Activated naive CD8-positive, alpha-beta T cell treated with anti-CD3 and anti-CD28 coated beads for 36 hours (primary cell): ENCODE data around the gene TTC23. TPM values are rescaled to one million over a fixed set of nuclear protein-coding genes. Genes with fewer than 3 reads are reported as not detected.

Experiments used
- DNase-seq: peaks from one replicate; pipeline ENCODE4 v3.0.0; 2021
- H3K27ac Mint-ChIP-seq: one replicate; pipeline ENCODE4 v1.8.0; 2022; ENCODE audit warnings: mild to moderate bottlenecking, moderate library complexity, mixed read lengths
- H3K27me3 Mint-ChIP-seq: one replicate; pipeline ENCODE4 v1.8.0; 2022; ENCODE audit warnings: mild to moderate bottlenecking, mixed read lengths
- H3K36me3 Mint-ChIP-seq: one replicate; pipeline ENCODE4 v1.8.0; 2021; ENCODE audit warnings: mild to moderate bottlenecking, mixed read lengths
- H3K4me1 Mint-ChIP-seq: one replicate; pipeline ENCODE4 v1.8.0; 2021; ENCODE audit warnings: mixed read lengths
- H3K4me3 Mint-ChIP-seq: one replicate; pipeline ENCODE4 v1.8.0; 2022; ENCODE audit warnings: mild to moderate bottlenecking, moderate library complexity, mixed read lengths
- H3K9me3 Mint-ChIP-seq: one replicate; pipeline ENCODE4 v1.8.0; 2022; ENCODE audit warnings: mixed read lengths
- total RNA-seq, 2 experiments: library from RNA; stranded (reverse); gene quantifications; one replicate each; pipeline ENCODE4 v1.2.3, GENCODE V29; 2021

Gene TTC23
- total RNA-seq, 2 experiments from 2014 or later: 3.7 to 4.2 TPM

DNA sequence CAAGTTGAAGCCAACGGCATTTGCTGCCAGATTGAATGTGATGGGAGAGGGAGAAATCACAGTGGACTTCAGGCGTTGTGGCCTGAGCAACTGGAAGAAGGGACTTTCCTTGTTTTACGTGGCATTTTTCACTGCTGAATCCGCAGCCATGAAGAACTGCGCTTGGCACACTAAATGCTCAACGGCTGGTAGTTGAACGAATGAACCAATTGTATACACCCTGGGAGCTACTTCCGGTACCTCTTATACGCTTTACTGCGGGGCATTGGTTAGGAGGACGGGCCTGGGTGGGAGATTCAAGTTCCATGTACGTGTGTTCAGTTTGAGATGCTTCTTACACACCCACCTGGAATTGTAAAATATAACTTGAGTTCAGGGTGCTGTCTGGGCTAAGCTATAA lies 139.3 kb downstream of the TTC23 start:
- H3K27me3 Mint-ChIP-seq: peaks cover 33% of the 10 kb centered on the region

DNA sequence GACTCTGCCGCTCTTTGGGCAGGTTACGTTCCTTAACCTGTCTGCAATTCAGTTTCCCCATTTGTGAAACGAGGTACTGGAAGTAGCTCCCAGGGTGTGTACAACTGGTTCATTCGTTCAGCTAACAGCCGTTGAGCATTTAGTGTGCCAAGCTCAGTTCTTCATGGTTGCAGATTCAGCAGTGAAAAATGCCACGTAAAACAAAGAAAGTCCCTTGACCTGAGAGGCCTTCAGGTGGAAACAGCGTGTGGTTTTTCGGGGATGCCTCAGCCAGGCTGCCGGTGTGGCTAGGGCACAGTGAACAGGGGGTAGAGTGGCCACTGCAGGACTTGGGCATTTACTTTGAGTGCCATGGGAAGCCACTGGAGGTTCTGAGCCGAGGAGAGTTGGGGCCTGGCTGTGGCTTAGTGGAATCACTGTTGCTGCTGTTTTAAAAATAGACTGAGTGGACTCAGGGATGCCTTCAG lies 139.8 kb downstream of the TTC23 start:
- no peaks in the 10 kb centered on the region for H3K9me3 Mint-ChIP-seq
- H3K27ac Mint-ChIP-seq: no peak overlapping the region
- DNase-seq: no peak
- H3K4me1 Mint-ChIP-seq: peaks cover 3% of the 10 kb centered on the region
- H3K4me3 Mint-ChIP-seq: no peak overlapping the region
- no peaks in the 10 kb centered on the region for H3K36me3 Mint-ChIP-seq
- H3K27me3 Mint-ChIP-seq: peaks cover 33% of the 10 kb centered on the region

More for the DNA sequence above, 139.3 kb downstream of the TTC23 start:
- Mint-ChIP-seq H3K9me3 (no peaks in the 10 kb centered on the region), H3K4me3 (no peak overlapping the region), H3K36me3 (no peaks in the 10 kb centered on the region), H3K27ac (no peak overlapping the region), H3K4me1 (peaks cover 3% of the 10 kb centered on the region)
- DNase-seq: no peak

DNA sequence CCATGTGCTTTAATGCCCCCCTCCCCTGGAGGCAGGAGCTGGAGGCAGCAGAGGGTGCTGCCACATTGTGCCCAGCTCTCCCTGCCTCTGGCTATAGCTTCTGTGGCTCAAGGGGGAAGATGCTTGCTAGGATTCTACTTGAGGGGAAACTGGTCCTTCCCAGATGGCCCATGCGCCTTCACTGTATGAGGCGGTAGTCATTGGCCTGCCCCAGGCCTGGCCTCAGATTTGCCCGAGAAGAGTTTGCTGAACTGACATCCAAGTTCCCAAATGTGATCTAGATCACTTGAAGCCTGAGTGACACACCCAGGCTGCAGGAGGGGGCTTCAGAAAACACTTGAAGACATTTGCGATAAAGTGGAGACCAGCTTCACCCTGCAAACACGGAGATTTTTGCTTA lies 140.4 kb downstream of the TTC23 start:
- Mint-ChIP-seq H3K36me3 (no peaks in the 10 kb centered on the region), H3K4me3 (no peak overlapping the region), H3K9me3 (no peaks in the 10 kb centered on the region), H3K27ac (no peak overlapping the region), H3K4me1 (peaks cover 3% of the 10 kb centered on the region), H3K27me3 (peaks cover 33% of the 10 kb centered on the region)
- no peak for DNase-seq

DNA sequence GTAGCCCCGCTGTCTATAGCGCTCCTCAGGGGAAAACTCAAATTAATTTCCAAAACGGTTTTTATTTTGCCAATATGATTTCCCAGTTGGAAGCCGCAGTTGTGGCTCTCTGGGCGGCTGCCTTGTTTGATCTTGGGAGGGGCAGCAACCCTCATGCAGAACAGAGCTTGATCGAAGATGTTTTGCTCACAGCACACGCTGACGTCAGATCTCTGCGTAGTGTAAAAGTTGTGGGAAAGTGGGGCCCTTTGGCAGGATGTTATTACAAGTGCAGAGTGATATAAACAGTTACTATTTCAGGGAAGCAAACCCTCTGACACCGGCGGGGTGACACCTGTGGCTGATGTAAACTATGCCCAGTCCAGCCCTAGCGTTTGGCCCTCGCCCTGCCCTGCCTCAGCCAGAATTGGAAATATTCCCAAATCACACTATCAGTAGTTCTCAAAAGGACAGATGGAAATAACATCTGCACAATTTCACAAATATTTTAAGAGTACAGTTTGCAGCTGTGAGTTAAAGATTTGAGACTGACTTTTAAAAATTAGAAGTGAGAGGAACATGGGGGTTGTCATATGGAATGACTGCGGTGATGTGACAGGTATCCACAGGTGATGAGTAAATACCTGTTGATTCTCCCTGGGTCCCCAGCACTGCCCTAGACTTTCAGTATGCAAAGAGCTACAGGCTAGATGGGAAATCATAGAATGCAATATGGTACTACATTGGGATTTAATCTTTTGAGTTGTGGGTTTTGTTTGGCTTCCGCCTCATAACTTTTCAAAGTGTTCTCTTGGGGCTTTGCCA lies 142.8 kb downstream of the TTC23 start:
- peaks cover 53% of the 10 kb centered on the region for H3K27me3 Mint-ChIP-seq
- H3K4me1 Mint-ChIP-seq: peaks cover 3% of the 10 kb centered on the region
- H3K27ac Mint-ChIP-seq: no peak overlapping the region
- peak overlapping the region; percentile 8 for H3K4me3 Mint-ChIP-seq
- H3K36me3 Mint-ChIP-seq: no peaks in the 10 kb centered on the region
- H3K9me3 Mint-ChIP-seq: no peaks in the 10 kb centered on the region
- no peak for DNase-seq

DNA sequence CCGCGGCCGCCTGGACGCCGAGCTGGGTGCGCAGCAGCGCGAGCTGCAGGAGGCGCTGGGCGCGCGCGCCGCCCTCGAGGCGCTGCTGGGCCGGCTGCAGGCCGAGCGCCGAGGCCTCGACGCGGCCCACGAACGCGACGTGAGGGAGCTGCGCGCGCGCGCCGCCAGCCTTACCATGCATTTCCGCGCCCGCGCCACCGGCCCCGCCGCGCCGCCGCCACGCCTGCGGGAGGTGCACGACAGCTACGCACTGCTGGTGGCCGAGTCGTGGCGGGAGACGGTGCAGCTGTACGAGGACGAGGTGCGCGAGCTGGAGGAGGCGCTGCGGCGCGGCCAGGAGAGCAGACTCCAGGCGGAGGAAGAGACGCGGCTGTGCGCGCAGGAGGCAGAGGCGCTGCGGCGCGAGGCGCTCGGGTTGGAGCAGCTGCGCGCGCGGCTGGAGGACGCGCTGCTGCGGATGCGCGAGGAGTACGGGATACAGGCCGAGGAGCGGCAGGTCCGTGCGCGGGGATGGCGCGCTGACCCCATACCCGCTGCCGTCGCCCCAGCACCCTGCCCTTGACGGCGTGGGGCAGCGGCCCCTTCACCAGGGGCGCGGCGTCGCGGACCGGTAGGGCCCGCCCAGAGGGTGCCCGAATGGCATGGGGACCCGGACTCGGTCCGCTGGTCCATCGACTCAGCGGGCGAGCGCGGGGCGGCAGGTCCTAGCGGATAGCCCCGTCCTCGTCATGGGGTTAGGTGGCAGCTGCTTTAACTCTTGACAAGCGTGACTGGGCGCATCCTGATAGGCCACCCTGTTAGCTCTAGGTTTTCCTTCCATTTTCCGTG lies 143.7 kb downstream of the TTC23 start:
- Mint-ChIP-seq H3K4me1 (peaks cover under 1% of the 10 kb centered on the region), H3K36me3 (no peaks in the 10 kb centered on the region), H3K27ac (no peak overlapping the region), H3K9me3 (no peaks in the 10 kb centered on the region), H3K4me3 (peak overlapping the region; percentile 8), H3K27me3 (peaks cover 57% of the 10 kb centered on the region)
- peak; percentile 56 for DNase-seq

DNA sequence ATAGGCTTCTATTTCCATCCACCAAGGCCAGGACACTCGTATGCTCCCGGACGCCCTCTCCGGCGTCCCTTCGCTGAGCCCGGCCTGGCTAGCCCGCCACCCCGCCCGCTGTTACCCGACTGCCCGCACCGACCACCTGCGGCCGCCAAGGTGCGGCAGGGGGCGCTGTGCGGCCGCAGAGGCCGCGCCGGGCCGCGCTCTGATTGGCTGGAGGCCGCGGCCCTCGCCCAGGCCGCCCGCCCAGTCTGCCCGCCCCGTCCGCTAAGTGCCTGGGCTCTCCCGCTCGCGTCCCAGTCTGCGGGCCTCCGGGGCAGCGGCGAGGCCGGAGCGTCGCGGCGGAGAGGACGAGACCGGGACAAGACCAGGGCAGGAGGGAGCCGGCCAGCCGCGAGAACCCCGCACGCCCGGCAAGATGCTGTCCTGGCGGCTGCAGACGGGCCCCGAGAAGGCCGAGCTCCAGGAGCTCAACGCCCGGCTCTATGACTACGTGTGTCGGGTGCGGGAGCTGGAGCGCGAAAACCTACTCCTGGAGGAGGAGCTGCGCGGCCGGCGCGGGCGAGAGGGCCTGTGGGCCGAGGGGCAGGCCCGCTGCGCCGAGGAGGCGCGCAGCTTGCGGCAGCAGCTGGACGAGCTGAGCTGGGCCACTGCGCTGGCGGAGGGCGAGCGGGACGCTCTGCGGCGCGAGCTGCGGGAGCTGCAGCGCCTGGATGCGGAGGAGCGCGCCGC lies 144.4 kb downstream of the TTC23 start, which contains the start of gene SYNM:
Gene SYNM (plus strand): TSS at position 293 of the 726 bp plus-strand sequence. CDS start 120 bp downstream, at position 413.
- H3K27ac Mint-ChIP-seq: no peak within 1 kb of the TSS

DNA sequence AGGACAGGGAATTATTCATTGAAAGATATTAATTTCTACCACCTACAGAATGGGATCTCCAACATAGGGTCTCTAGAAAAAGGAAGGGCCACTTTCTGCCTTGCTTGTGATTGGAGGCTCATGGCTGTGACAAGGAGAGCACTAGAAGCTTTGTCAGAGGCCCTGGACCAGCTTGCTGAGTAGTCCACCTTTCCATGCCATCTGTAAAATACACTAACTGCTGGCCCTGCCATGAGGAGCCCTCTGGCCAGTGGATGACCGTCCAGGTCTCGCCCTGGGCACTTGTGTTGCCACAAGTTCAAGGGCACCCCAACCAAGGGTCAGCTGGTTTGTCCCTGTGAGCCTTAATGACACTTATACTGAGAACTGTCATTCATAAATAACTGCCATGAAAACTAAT lies 146.1 kb downstream of the TTC23 start:
- peaks cover 66% of the 10 kb centered on the region for H3K27me3 Mint-ChIP-seq
- H3K9me3 Mint-ChIP-seq: no peaks in the 10 kb centered on the region

More for the DNA sequence above, 144.4 kb downstream of the TTC23 start, which contains the start of gene SYNM:
- no peaks in the 10 kb centered on the region for H3K36me3 Mint-ChIP-seq
- peaks cover 3% of the 10 kb centered on the region for H3K4me1 Mint-ChIP-seq
- peak within 1 kb of the TSS; percentile 61 for H3K4me3 Mint-ChIP-seq
- H3K27me3 Mint-ChIP-seq: peaks cover 63% of the 10 kb centered on the region
- H3K9me3 Mint-ChIP-seq: no peaks in the 10 kb centered on the region
- peak; percentile 58 for DNase-seq

DNA sequence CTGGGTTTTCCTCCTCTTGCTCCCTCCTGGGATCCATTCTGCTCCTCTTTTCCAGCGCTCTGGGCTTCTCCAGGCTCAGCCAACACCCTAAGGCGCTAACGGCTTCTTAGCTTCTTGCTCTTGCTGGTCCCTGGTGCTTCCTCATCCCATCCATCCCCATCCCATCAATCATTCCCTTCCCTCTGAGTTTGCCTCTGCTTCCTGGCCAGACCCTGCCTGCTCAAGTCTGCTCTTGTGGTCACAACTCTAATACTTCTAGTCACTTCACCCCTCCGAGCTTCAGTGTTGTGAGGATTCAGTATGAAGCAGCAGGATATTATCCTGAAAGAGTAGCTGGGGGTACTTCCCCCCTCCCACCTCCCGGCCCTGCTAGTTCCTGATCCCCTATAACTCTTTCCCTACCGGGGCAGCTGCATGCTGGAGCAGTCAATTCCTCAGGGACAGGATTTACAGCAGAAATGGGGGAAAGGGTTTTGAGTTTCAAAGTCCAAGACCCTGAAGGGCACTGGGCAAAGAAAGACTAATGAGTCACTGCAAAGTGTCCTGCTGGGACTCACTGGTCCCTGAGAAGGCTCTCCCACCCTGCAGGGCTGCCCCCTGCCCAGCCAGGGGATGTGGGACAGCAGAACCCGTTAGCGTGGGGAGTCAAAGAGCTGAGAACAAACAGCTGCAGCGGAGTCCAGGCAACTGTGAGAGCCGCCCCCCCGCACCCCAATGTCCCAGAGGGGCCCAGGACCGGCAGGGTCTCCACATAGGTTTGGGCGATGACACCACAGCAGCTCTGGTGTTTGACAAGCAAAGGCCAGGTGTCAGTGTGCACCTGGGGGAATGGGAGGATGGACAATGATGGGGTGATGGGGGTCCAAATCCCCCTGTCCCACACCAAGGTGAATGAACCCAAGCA lies 146.8 kb downstream of the TTC23 start:
- Mint-ChIP-seq H3K36me3 (no peaks in the 10 kb centered on the region), H3K9me3 (no peaks in the 10 kb centered on the region), H3K27me3 (peaks cover 59% of the 10 kb centered on the region)

More for the DNA sequence above, 146.1 kb downstream of the TTC23 start:
- Mint-ChIP-seq H3K36me3 (no peaks in the 10 kb centered on the region), H3K27ac (no peak overlapping the region), H3K4me1 (peaks cover 3% of the 10 kb centered on the region), H3K4me3 (no peak overlapping the region)
- no peak for DNase-seq

DNA sequence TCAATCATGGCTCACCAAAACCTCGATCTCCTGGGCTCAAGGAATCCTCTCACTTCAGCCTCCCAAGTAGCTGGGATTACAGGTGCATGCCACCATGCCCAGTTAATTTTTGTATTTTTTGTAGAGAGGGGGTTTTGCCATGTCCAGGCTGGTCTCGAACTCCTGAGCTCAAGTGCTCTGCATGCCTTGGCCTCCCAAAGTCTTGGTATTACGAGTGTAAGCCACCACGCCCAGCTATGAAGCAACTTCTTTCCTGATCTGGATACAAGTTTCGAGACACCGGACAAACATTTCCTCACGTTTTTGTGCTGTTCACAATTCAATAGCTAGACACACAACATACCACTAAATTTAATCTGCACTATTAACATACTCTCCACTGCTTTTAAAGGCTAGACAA lies 147.9 kb downstream of the TTC23 start:
- Mint-ChIP-seq H3K27ac (no peak overlapping the region), H3K36me3 (no peaks in the 10 kb centered on the region), H3K27me3 (peaks cover 48% of the 10 kb centered on the region), H3K4me1 (peaks cover 3% of the 10 kb centered on the region), H3K4me3 (no peak overlapping the region), H3K9me3 (no peaks in the 10 kb centered on the region)
- no peak for DNase-seq

More for the DNA sequence above, 146.8 kb downstream of the TTC23 start:
- Mint-ChIP-seq H3K4me3 (no peak overlapping the region), H3K4me1 (peaks cover 3% of the 10 kb centered on the region), H3K27ac (no peak overlapping the region)
- no peak for DNase-seq

DNA sequence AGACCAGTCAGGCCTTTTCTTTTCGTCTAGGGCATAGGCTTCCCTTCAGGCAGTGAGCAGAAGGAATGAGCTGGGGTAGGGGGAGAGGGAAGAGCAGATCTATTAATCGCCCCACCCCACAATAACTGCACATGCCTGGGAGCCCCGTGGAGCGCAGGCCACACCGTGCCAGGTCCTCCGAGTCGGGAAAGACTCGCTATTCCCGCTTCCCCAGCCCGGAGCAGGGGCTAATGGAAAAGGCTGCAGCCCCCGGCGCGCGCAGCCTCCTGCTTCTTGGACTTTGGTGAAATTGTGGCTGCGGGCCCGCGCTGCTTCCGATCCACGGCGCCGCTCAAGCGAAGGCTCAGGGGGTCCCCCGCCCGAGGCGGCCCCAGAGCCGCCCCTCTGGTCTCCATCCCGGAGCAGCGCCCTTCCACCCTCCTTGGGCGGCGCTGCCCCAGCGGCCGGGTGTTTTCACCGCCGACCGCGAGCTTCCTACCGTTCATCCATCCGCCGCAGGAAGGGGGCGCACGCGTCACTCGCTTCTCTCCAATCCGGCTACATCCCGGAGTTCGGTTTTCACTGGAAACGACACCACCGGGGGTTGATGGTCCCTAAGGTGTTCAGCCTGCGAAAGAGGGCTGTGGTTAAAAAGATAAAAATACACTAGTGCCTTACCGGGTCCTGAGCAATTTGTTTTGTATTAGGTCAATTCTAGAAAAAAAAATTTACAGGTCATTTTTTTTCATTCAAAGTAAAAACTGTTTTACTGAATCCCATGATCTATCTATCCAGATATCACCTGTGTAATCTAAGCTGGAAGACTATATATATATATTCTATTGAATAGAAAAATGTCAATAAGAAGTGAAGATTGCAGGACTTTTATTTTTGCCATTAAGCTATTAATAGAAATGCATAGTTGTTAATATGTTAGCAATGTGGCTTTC lies 148.9 kb downstream of the TTC23 start:
- peak; percentile 45 for DNase-seq
- no peak overlapping the region for H3K27ac Mint-ChIP-seq
- peaks cover 40% of the 10 kb centered on the region for H3K27me3 Mint-ChIP-seq
- no peak overlapping the region for H3K4me3 Mint-ChIP-seq
- H3K36me3 Mint-ChIP-seq: no peaks in the 10 kb centered on the region
- H3K4me1 Mint-ChIP-seq: peaks cover 3% of the 10 kb centered on the region
- H3K9me3 Mint-ChIP-seq: no peaks in the 10 kb centered on the region

DNA sequence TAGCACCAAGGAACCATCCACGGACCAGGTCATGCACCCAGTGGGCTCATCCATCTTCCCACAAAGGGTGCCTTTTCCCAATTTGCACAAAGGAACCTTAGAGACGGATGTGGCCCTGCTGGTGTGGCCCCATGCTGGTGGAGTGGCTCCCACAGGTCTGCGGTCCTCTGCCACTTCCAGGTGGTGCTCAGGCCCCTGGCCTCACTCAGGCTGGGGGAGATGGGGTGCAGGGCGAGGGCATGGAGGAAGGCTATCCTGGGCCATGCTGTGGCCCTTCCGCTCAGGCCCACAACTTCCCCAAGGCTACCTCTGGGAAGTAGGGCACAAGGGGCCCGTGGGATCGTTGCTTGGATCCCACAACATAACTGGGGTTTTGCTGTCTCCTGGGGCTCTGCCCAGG lies 149.7 kb downstream of the TTC23 start:
- Mint-ChIP-seq H3K27ac (no peak overlapping the region), H3K36me3 (no peaks in the 10 kb centered on the region), H3K9me3 (no peaks in the 10 kb centered on the region), H3K27me3 (peaks cover 40% of the 10 kb centered on the region), H3K4me1 (peaks cover 3% of the 10 kb centered on the region), H3K4me3 (no peak overlapping the region)
- DNase-seq: no peak

DNA sequence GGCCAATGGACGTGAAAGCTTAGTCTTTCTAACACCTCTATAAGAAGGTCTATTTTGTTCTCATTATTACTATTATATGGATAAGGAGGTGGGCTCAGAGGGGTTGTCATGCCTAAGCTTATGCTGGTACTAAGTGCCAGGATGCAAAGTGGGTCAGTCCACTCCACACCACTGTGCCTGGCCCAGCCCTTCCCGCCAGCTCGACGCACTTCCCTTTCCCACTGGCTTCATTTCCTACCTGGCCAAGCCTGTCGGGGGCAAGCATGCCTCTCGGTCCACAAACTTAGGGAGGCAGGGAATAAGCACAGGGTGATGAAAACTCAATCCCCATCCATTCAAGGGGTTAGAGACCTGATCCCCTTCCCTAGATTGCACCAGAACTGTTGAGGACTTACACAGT lies 150.4 kb downstream of the TTC23 start:
- Mint-ChIP-seq H3K27me3 (peaks cover 40% of the 10 kb centered on the region), H3K4me3 (no peak overlapping the region)
- DNase-seq: no peak

DNA sequence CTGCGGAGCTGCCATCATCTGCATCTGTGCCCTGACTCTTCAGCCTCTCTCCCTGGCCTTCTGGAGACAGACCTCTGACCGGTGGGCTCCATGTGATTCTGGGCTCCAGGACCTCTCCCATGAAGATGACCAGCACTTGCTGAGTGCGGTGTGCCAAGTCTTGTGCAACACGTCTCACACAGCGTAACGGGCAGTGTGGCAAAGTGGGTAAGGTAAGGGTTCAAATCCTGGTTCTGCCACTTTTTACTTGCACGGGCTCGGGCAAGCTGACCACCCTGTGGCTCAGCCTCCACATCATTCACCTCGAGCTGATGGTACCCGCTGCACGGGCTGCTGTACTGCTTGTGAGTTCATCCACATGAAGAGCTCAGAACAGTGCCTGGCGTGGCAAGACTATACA lies 151.0 kb downstream of the TTC23 start:
- Mint-ChIP-seq H3K27me3 (peaks cover 36% of the 10 kb centered on the region), H3K4me3 (no peak overlapping the region), H3K36me3 (no peaks in the 10 kb centered on the region), H3K4me1 (peaks cover 3% of the 10 kb centered on the region), H3K9me3 (no peaks in the 10 kb centered on the region), H3K27ac (no peak overlapping the region)
- DNase-seq: no peak

More for the DNA sequence above, 150.4 kb downstream of the TTC23 start:
- Mint-ChIP-seq H3K36me3 (no peaks in the 10 kb centered on the region), H3K4me1 (peaks cover 3% of the 10 kb centered on the region), H3K27ac (no peak overlapping the region), H3K9me3 (no peaks in the 10 kb centered on the region)
